ENCODE results near the gene GNMT. TPM values are rescaled to one million over a fixed set of nuclear protein-coding genes. Genes with fewer than 3 reads are reported as not detected.
A peak's percentile ranks its signal among the peaks of the same experiment; 100 is the strongest.

GNMT gene
- total and polyA plus RNA-seq, 7 experiments from 2014 or later, result 0.95 to 2.6 (median 1.1) TPM; not detected in 2

GRCh38 chr6:42923666-42924065 is 36.9 kb upstream of the GNMT start:
- H3K4me3 Mint-ChIP-seq, result no peak overlapping the region
- Histone ChIP-seq H3K27ac (ENCODE audit: low read depth, low read length) (no peak overlapping the region), H3K9me3 (ENCODE audit: control insufficient read depth in 2 of 3, low read length in 3 of 3) (no peaks in the 10 kb centered on the region), H3K36me3 (ENCODE audit: control insufficient read depth in 2 of 3, insufficient read depth in 3 of 3, low read length in 3 of 3) (no peaks in the 10 kb centered on the region), H3K4me1 (ENCODE audit: control insufficient read depth in 2 of 2, insufficient read depth in 2 of 2, low read length in 2 of 2) (peaks cover 4 to 5% of the 10 kb centered on the region in 2 donors), H3K27me3 (ENCODE audit: control insufficient read depth in 2 of 2, insufficient read depth in 2 of 2, low read length in 2 of 2) (no peaks in the 10 kb centered on the region), H3K4me3 (ENCODE audit: low read length) (no peak overlapping the region)
- peaks cover 0 to 2% (median 0%) of the 10 kb centered on the region in 5 donors for H3K36me3 Mint-ChIP-seq
- H3K27me3 Mint-ChIP-seq, result peaks cover 0 to 4% (median 0%) of the 10 kb centered on the region in 5 donors
- ChIA-PET CTCF (no interaction called here), POLR2A (interaction anchor here (0.5 to 0.6 kb wide), 3 partner anchors 239 to 605 kb away, joined by 3 read pairs; no protein-coding TSS in a partner anchor)
- H3K9me3 Mint-ChIP-seq, result no peaks in the 10 kb centered on the region
- ATAC-seq, result no peak
- H3K4me1 Mint-ChIP-seq, result peaks cover 4 to 8% (median 5%) of the 10 kb centered on the region in 7 donors
- DNase-seq, result no peak
- peak overlapping the region in 1 of 9 donors; percentile 28 for H3K27ac Mint-ChIP-seq
- intact Hi-C loops (cut with micrococcal nuclease), result no loop called here

GRCh38 chr6:42925248-42925857 is 35.2 kb upstream of the GNMT start:
- POLR2A ChIA-PET, result interaction anchor here (0.6 kb wide), 1 partner anchor 115 kb away, joined by 3 read pairs; no protein-coding TSS in a partner anchor
- DNase-seq, result no peak
- peaks cover 5 to 8% of the 10 kb centered on the region in 2 donors for H3K4me1 ChIP-seq (ENCODE audit: control insufficient read depth in 2 of 2, insufficient read depth in 2 of 2, low read length in 2 of 2)
- Mint-ChIP-seq H3K27ac (peak overlapping the region in 6 of 9 donors; percentile 45 to 99 (median 62)), H3K4me3 (no peak overlapping the region), H3K36me3 (peaks cover 0 to 5% (median 2%) of the 10 kb centered on the region in 5 donors), H3K4me1 (peaks cover 9 to 17% (median 13%) of the 10 kb centered on the region in 7 donors), H3K27me3 (peaks cover 0 to 4% (median 0%) of the 10 kb centered on the region in 5 donors), H3K9me3 (no peaks in the 10 kb centered on the region)
- H3K27me3 ChIP-seq (ENCODE audit: control insufficient read depth in 2 of 2, insufficient read depth in 2 of 2, low read length in 2 of 2), result no peaks in the 10 kb centered on the region
- no peak for ATAC-seq
- H3K27ac ChIP-seq (ENCODE audit: low read depth, low read length), result no peak overlapping the region
- H3K9me3 ChIP-seq (ENCODE audit: control insufficient read depth in 2 of 3, low read length in 3 of 3), result no peaks in the 10 kb centered on the region
- no peak overlapping the region for H3K4me3 ChIP-seq (ENCODE audit: low read length)
- CTCF ChIA-PET, result no interaction called here
- no peaks in the 10 kb centered on the region for H3K36me3 ChIP-seq (ENCODE audit: control insufficient read depth in 2 of 3, insufficient read depth in 3 of 3, low read length in 3 of 3)
- intact Hi-C loops (cut with micrococcal nuclease), result loop anchor here in 1 of 2 donors (5.0 kb wide), 3 partner anchors 33 to 502 kb away; partner anchors contain the start of gene ABCC10

- ATAC-seq, result peak; percentile 90
- peak within 1 kb of the TSS; percentile 86 to 99 (median 98) for H3K4me3 Mint-ChIP-seq
- peaks cover 0 to 4% (median 0%) of the 10 kb centered on the region in 3 experiments for H3K36me3 ChIP-seq (ENCODE audit: control insufficient read depth in 2 of 3, insufficient read depth in 3 of 3, low read length in 3 of 3)
Measured at GRCh38 chr6:42928986-42929820, 31.4 kb upstream of the GNMT start, which contains the start of gene CNPY3. Gene CNPY3, plus strand, starts transcription at chr6:42929480. Its CDS starts 91 bp downstream, at chr6:42929571.

GRCh38 chr6:42929821-42930360 is 30.7 kb upstream of the GNMT start:
- H3K4me1 ChIP-seq (ENCODE audit: control insufficient read depth in 2 of 2, insufficient read depth in 2 of 2, low read length in 2 of 2), result peaks cover 33% of the 10 kb centered on the region in 2 donors
- H3K27ac ChIP-seq (ENCODE audit: low read depth, low read length), result peak overlapping the region; percentile 95
- DNase-seq (peak in 3 of 9 donors; percentile 39 to 78 (median 55)), ATAC-seq (peak; percentile 34)
- Mint-ChIP-seq H3K27ac (peak overlapping the region; percentile 96 to 100 (median 99)), H3K9me3 (no peaks in the 10 kb centered on the region), H3K4me3 (peak overlapping the region; percentile 86 to 99 (median 98)), H3K36me3 (peaks cover 0 to 21% (median 12%) of the 10 kb centered on the region in 5 donors), H3K27me3 (no peaks in the 10 kb centered on the region), H3K4me1 (peaks cover 34 to 58% (median 45%) of the 10 kb centered on the region in 7 donors)
- H3K4me3 ChIP-seq (ENCODE audit: low read length), result peak overlapping the region; percentile 80
- no peaks in the 10 kb centered on the region for H3K27me3 ChIP-seq (ENCODE audit: control insufficient read depth in 2 of 2, insufficient read depth in 2 of 2, low read length in 2 of 2)
- intact Hi-C loops (cut with micrococcal nuclease), result loop anchor here (1.0 to 5.0 kb wide), 27 partner anchors 29 to 1143 kb away; partner anchors contain the start of genes ABCC10 (in 2 of the 2), CUL7 (in 2 of the 2), KLC4 (in 2 of the 2) and MRPL2 (in 2 of the 2)
- H3K9me3 ChIP-seq (ENCODE audit: control insufficient read depth in 2 of 3, low read length in 3 of 3), result no peaks in the 10 kb centered on the region
- H3K36me3 ChIP-seq (ENCODE audit: control insufficient read depth in 2 of 3, insufficient read depth in 3 of 3, low read length in 3 of 3), result peaks cover 0 to 10% (median 0%) of the 10 kb centered on the region in 3 experiments
- POLR2A ChIA-PET, result interaction anchor here (0.6 to 4.4 kb wide), 48 partner anchors 9 to 1316 kb away, joined by 3 to 94 read pairs (median 6); partner anchors contain the start of genes ABCC10, CUL7, KLC4 and KLHDC3
- CTCF ChIA-PET, result interaction anchor here (0.6 to 1.5 kb wide), 6 partner anchors 28 to 214 kb away, joined by 3 to 7 read pairs (median 4); partner anchors contain the start of genes CUL7 and PEX6

More at GRCh38 chr6:42928986-42929820, 31.4 kb upstream of the GNMT start, which contains the start of gene CNPY3:
- Mint-ChIP-seq H3K27me3 (no peaks in the 10 kb centered on the region), H3K9me3 (no peaks in the 10 kb centered on the region), H3K36me3 (peaks cover 0 to 21% (median 12%) of the 10 kb centered on the region in 5 donors), H3K4me1 (peaks cover 34 to 53% (median 43%) of the 10 kb centered on the region in 7 donors), H3K27ac (peak within 1 kb of the TSS; percentile 96 to 100 (median 99))
- ChIA-PET CTCF (interaction anchor here (0.6 to 1.5 kb wide), 8 partner anchors 27 to 337 kb away, joined by 3 to 7 read pairs (median 4); partner anchors contain the start of genes CUL7 and PEX6), POLR2A (interaction anchor here (0.5 to 4.4 kb wide), 53 partner anchors 9 to 1317 kb away, joined by 3 to 94 read pairs (median 5); partner anchors contain the start of genes ABCC10, CUL7, GNMT and KLC4)
- intact Hi-C loops (cut with micrococcal nuclease), result loop anchor here (1.0 to 5.0 kb wide), 28 partner anchors 18 to 1142 kb away; partner anchors contain the start of genes ABCC10 (in 2 of the 2), CUL7 (in 2 of the 2), KLC4 (in 2 of the 2) and MRPL2 (in 2 of the 2)
- Histone ChIP-seq H3K27ac (ENCODE audit: low read depth, low read length) (peak within 1 kb of the TSS; percentile 95), H3K9me3 (ENCODE audit: control insufficient read depth in 2 of 3, low read length in 3 of 3) (no peaks in the 10 kb centered on the region), H3K4me3 (ENCODE audit: low read length) (peak within 1 kb of the TSS; percentile 80), H3K4me1 (ENCODE audit: control insufficient read depth in 2 of 2, insufficient read depth in 2 of 2, low read length in 2 of 2) (peaks cover 33% of the 10 kb centered on the region in 2 donors), H3K27me3 (ENCODE audit: control insufficient read depth in 2 of 2, insufficient read depth in 2 of 2, low read length in 2 of 2) (no peaks in the 10 kb centered on the region)
- DNase-seq, result peak; percentile 80 to 96 (median 95)

GRCh38 chr6:42932412-42932811 is 28.1 kb upstream of the GNMT start:
- no peak overlapping the region for H3K4me3 ChIP-seq (ENCODE audit: low read length)
- no peaks in the 10 kb centered on the region for H3K27me3 ChIP-seq (ENCODE audit: control insufficient read depth in 2 of 2, insufficient read depth in 2 of 2, low read length in 2 of 2)
- Mint-ChIP-seq H3K27me3 (no peaks in the 10 kb centered on the region), H3K27ac (peak overlapping the region in 8 of 9 donors; percentile 37 to 100 (median 92)), H3K4me3 (peak overlapping the region; percentile 33 to 94 (median 64)), H3K9me3 (no peaks in the 10 kb centered on the region), H3K4me1 (peaks cover 37 to 75% (median 60%) of the 10 kb centered on the region in 7 donors), H3K36me3 (peaks cover 0 to 28% (median 17%) of the 10 kb centered on the region in 5 donors)
- DNase-seq (no peak), ATAC-seq (no peak)
- ChIA-PET CTCF (interaction anchor here (1.0 kb wide), 1 partner anchor 211 kb away, joined by 3 read pairs; no protein-coding TSS in a partner anchor), POLR2A (interaction anchor here (2.1 kb wide), 1 partner anchor 46 kb away, joined by 9 read pairs; the partner anchor contains the start of gene PEX6)
- H3K4me1 ChIP-seq (ENCODE audit: control insufficient read depth in 2 of 2, insufficient read depth in 2 of 2, low read length in 2 of 2), result peaks cover 33% of the 10 kb centered on the region in 2 donors
- intact Hi-C loops (cut with micrococcal nuclease), result no loop called here
- H3K36me3 ChIP-seq (ENCODE audit: control insufficient read depth in 2 of 3, insufficient read depth in 3 of 3, low read length in 3 of 3), result peaks cover 4 to 35% (median 7%) of the 10 kb centered on the region in 3 experiments
- no peaks in the 10 kb centered on the region for H3K9me3 ChIP-seq (ENCODE audit: control insufficient read depth in 2 of 3, low read length in 3 of 3)
- peak overlapping the region; percentile 58 for H3K27ac ChIP-seq (ENCODE audit: low read depth, low read length)
